Neural progenitor cell (in vitro differentiated cells): Measurements from ENCODE around the gene DNM2. TPM values are rescaled to one million over a fixed set of nuclear protein-coding genes. Genes with fewer than 3 reads are reported as not detected.

Experiments used
- DNase-seq: peaks from one replicate; pipeline ENCODE4 v3.0.0-alpha.2; 2016; ENCODE audit warnings: low spot score
- H2AFZ ChIP-seq: fragments of 200-600 bp; sonication (generic); replicated peaks from 2 replicates; pipeline ENCODE4 v1.6.1; 2016; ENCODE audit warnings: antibody characterized with exemption
- H3F3A ChIP-seq: fragments of 200-600 bp; sonication (generic); 2 replicates; pipeline ENCODE4 v1.6.1; 2016; ENCODE audit warnings: antibody characterized with exemption, low read depth
- H3K27ac ChIP-seq: fragments of 200-600 bp; sonication (generic); 2 replicates; pipeline ENCODE4 v1.5.1; 2016; ENCODE audit warnings: mild to moderate bottlenecking
- H3K27me3 ChIP-seq: fragments of 200-600 bp; sonication (generic); 2 replicates; pipeline ENCODE4 v1.6.1; 2016; ENCODE audit warnings: mild to moderate bottlenecking, moderate library complexity
- H3K36me3 ChIP-seq: fragments of 200-600 bp; sonication (generic); 2 replicates; pipeline ENCODE4 v1.5.1; 2016
- H3K4me1 ChIP-seq: fragments of 200-600 bp; sonication (generic); 2 replicates; pipeline ENCODE4 v1.6.1; 2016; ENCODE audit warnings: mixed run types
- H3K4me2 ChIP-seq: fragments of 200-600 bp; sonication (generic); 2 replicates; pipeline ENCODE4 v1.6.1; 2016
- H3K4me3 ChIP-seq: fragments of 200-600 bp; sonication (generic); 2 replicates; pipeline ENCODE4 v1.5.1; 2016
- H3K79me2 ChIP-seq: fragments of 200-600 bp; sonication (generic); 2 replicates; pipeline ENCODE4 v1.6.1; 2016; ENCODE audit warnings: low read depth
- H3K9ac ChIP-seq: fragments of 200-600 bp; sonication (generic); 2 replicates; pipeline ENCODE4 v1.6.1; 2016
- H3K9me3 ChIP-seq: fragments of 200-600 bp; sonication (generic); 2 replicates; pipeline ENCODE4 v1.5.1; 2016; ENCODE audit warnings: low read depth
- H4K20me1 ChIP-seq: fragments of 200-600 bp; sonication (generic); 2 replicates; pipeline ENCODE4 v1.6.1; 2016; ENCODE audit warnings: low read depth
- H3K27ac Mint-ChIP-seq: 3 replicates; pipeline ENCODE4 v1.8.0; 2021; ENCODE audit warnings: mixed read lengths
- H3K27me3 Mint-ChIP-seq: 2 replicates; pipeline ENCODE4 v1.8.0; 2022; ENCODE audit warnings: low read depth, mild to moderate bottlenecking, inconsistent platforms, moderate library complexity, mixed read lengths; ENCODE audit not compliant: insufficient read depth
- H3K36me3 Mint-ChIP-seq: 3 replicates; pipeline ENCODE4 v1.8.0; 2021; ENCODE audit warnings: mixed read lengths
- H3K4me1 Mint-ChIP-seq: 3 replicates; pipeline ENCODE4 v1.8.0; 2021; ENCODE audit warnings: mixed read lengths
- H3K4me3 Mint-ChIP-seq: 3 replicates; pipeline ENCODE4 v1.8.0; 2021; ENCODE audit warnings: mild to moderate bottlenecking, moderate library complexity, mixed read lengths
- H3K9me3 Mint-ChIP-seq: 3 replicates; pipeline ENCODE4 v1.8.0; 2020; ENCODE audit warnings: mixed read lengths
- CTCF ChIP-seq: fragments of 200-600 bp; sonication (generic); IDR thresholded peaks from 2 replicates; pipeline ENCODE4 v1.5.1; 2017; ENCODE audit warnings: antibody characterized with exemption, mild to moderate bottlenecking
- EZH2 ChIP-seq: fragments of 200-600 bp; sonication (generic); IDR thresholded peaks from 2 replicates; pipeline ENCODE4 v1.6.1; 2017; ENCODE audit warnings: antibody characterized with exemption, mild to moderate bottlenecking, moderate library complexity
- EZH2phosphoT487 ChIP-seq: fragments of 200-600 bp; sonication (generic); IDR thresholded peaks from 2 replicates; pipeline ENCODE4 v1.6.1; 2017; ENCODE audit warnings: antibody characterized with exemption
- total RNA-seq: library from RNA; depleted of rRNA; stranded (reverse); fragments of >200 nt; gene quantifications from 2 replicates; pipeline ENCODE4 v1.2.3, GENCODE V29; 2015; ENCODE audit warnings: low replicate concordance

Gene DNM2
- total RNA-seq, 1 donor from 2014 or later = 49.9 TPM

DNA sequence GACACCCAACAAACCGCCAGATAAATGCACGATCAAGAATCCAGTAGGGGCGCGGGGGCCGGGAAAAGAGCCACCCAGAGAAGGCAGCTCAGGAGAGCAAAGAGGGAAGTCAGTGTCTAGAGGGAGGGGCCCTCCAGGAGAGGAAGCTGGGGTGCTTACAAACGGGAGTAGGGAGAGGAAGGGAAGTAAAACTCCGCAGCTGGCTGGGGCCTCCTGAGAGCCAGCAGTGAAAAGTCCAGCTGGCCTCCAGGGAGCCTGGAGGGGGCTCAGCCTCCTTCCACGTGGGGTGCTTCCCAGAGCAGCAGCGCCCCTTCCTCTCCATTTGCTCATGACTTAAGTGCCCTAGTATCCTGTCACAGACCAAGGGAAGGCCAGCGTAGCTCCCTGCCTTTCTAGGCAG, 66.4 kb downstream of the DNM2 start:
- peaks cover 28% of the 10 kb centered on the region for H3K36me3 Mint-ChIP-seq

GRCh38 chr19:10788146-10788545, 70.3 kb downstream of the DNM2 start:
- H3K27ac Mint-ChIP-seq = no peak overlapping the region
- no peaks in the 10 kb centered on the region for H3K79me2 ChIP-seq
- H3K9me3 Mint-ChIP-seq = no peaks in the 10 kb centered on the region
- no peak overlapping the region for H3K4me2 ChIP-seq
- no peaks in the 10 kb centered on the region for H3K4me1 Mint-ChIP-seq
- H4K20me1 ChIP-seq = no peaks in the 10 kb centered on the region
- no peak overlapping the region for H3K4me3 ChIP-seq
- H3K36me3 Mint-ChIP-seq = peaks cover 20% of the 10 kb centered on the region
- no peak overlapping the region for H3K9ac ChIP-seq
- no peak for TF ChIP-seq EZH2phosphoT487
- TF ChIP-seq EZH2 = no peak
- TF ChIP-seq CTCF = no peak
- no peaks in the 10 kb centered on the region for H3K36me3 ChIP-seq
- no peak overlapping the region for H3K4me3 Mint-ChIP-seq
- H3K27me3 Mint-ChIP-seq = peaks cover 2% of the 10 kb centered on the region
- H3K27ac ChIP-seq = no peak overlapping the region
- H2AFZ ChIP-seq = no peak overlapping the region
- H3K27me3 ChIP-seq = no peaks in the 10 kb centered on the region
- no peaks in the 10 kb centered on the region for H3F3A ChIP-seq
- no peaks in the 10 kb centered on the region for H3K9me3 ChIP-seq
- H3K4me1 ChIP-seq = no peaks in the 10 kb centered on the region
- DNase-seq = no peak

More for the DNA sequence above, 66.4 kb downstream of the DNM2 start:
- Mint-ChIP-seq H3K27me3 (peaks cover 2% of the 10 kb centered on the region), H3K27ac (no peak overlapping the region), H3K9me3 (no peaks in the 10 kb centered on the region), H3K4me3 (no peak overlapping the region), H3K4me1 (no peaks in the 10 kb centered on the region)
- H3K27ac ChIP-seq = no peak overlapping the region
- H3K4me2 ChIP-seq = no peak overlapping the region
- TF ChIP-seq CTCF = no peak
- no peak for TF ChIP-seq EZH2phosphoT487
- no peak for TF ChIP-seq EZH2
- H3K9me3 ChIP-seq = no peaks in the 10 kb centered on the region
- no peak overlapping the region for H3K4me3 ChIP-seq
- no peaks in the 10 kb centered on the region for H3K4me1 ChIP-seq
- H3F3A ChIP-seq = no peaks in the 10 kb centered on the region
- H4K20me1 ChIP-seq = no peaks in the 10 kb centered on the region
- H3K36me3 ChIP-seq = no peaks in the 10 kb centered on the region
- no peak for DNase-seq
- no peak overlapping the region for H2AFZ ChIP-seq
- H3K9ac ChIP-seq = no peak overlapping the region
- no peaks in the 10 kb centered on the region for H3K27me3 ChIP-seq
- no peaks in the 10 kb centered on the region for H3K79me2 ChIP-seq

- Histone ChIP-seq H3K36me3 (no peaks in the 10 kb centered on the region), H3K4me1 (no peaks in the 10 kb centered on the region), H3K9ac (no peak overlapping the region), H3K79me2 (no peaks in the 10 kb centered on the region), H3F3A (no peaks in the 10 kb centered on the region), H3K4me2 (no peak overlapping the region), H4K20me1 (no peaks in the 10 kb centered on the region), H3K27me3 (no peaks in the 10 kb centered on the region), H2AFZ (no peak overlapping the region), H3K27ac (no peak overlapping the region), H3K9me3 (no peaks in the 10 kb centered on the region), H3K4me3 (no peak overlapping the region)
- peaks cover 21% of the 10 kb centered on the region for H3K36me3 Mint-ChIP-seq
- no peak for DNase-seq
- H3K4me1 Mint-ChIP-seq = no peaks in the 10 kb centered on the region
- TF ChIP-seq CTCF = no peak
- TF ChIP-seq EZH2phosphoT487 = no peak
- no peak for TF ChIP-seq EZH2
- no peak overlapping the region for H3K4me3 Mint-ChIP-seq
- H3K27me3 Mint-ChIP-seq = no peaks in the 10 kb centered on the region
- no peak overlapping the region for H3K27ac Mint-ChIP-seq
- H3K9me3 Mint-ChIP-seq = no peaks in the 10 kb centered on the region
Observed at GRCh38 chr19:10789866-10790265, 72.0 kb downstream of the DNM2 start.

DNA sequence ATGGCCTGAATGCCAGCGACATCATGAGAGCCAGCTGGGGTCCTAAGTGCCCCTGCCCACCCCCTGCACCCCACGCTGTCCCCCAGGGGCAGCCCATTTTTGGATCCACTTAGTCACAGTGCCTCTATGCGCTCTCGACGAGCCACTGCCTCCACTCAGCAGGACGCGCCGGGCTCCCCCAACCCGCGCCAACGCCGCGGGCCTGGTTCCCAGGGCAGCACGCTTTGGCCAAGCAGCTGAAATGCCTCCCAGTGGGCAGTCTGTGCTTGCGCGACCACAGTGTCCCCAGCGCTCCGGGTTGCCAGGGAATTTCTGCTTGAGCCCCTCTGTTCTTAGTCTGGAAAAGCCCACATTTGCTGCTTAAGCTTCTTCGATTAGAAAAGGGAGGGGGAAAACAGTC, 78.8 kb downstream of the DNM2 start:
- Mint-ChIP-seq H3K27ac (no peak overlapping the region), H3K4me1 (no peaks in the 10 kb centered on the region), H3K27me3 (no peaks in the 10 kb centered on the region), H3K4me3 (no peak overlapping the region), H3K9me3 (no peaks in the 10 kb centered on the region), H3K36me3 (peaks cover 6% of the 10 kb centered on the region)
- no peak overlapping the region for H3K4me3 ChIP-seq
- H2AFZ ChIP-seq = no peak overlapping the region
- H3K9me3 ChIP-seq = no peaks in the 10 kb centered on the region
- H3K27ac ChIP-seq = no peak overlapping the region
- H4K20me1 ChIP-seq = no peaks in the 10 kb centered on the region
- DNase-seq = no peak
- H3F3A ChIP-seq = no peaks in the 10 kb centered on the region
- no peaks in the 10 kb centered on the region for H3K4me1 ChIP-seq
- TF ChIP-seq EZH2phosphoT487 = no peak
- no peak for TF ChIP-seq EZH2
- no peak for TF ChIP-seq CTCF
- H3K27me3 ChIP-seq = no peaks in the 10 kb centered on the region
- H3K79me2 ChIP-seq = no peaks in the 10 kb centered on the region
- no peak overlapping the region for H3K4me2 ChIP-seq
- H3K36me3 ChIP-seq = no peaks in the 10 kb centered on the region
- H3K9ac ChIP-seq = no peak overlapping the region
